Activated CD4-positive, alpha-beta T cell treated with anti-CD3 and anti-CD28 coated beads, Interleukin-2, amount 10 ng/mL, durations not matched to agents 24 days and 14 days (primary cell): ENCODE data around the gene ZNF684. TPM values are rescaled to one million over a fixed set of nuclear protein-coding genes. Genes with fewer than 3 reads are reported as not detected.
"Not testable (repeated sequence)": the region's sequence is repeated elsewhere in the genome, so short reads cannot be mapped to it uniquely, and the experiment has no call there.

ENCODE experiments used
- DNase-seq: peaks from one replicate; pipeline ENCODE4 v3.0.0; 2022
- H3K27ac Mint-ChIP-seq: one replicate; pipeline ENCODE4 v1.8.0; 2022; ENCODE audit warnings: mild to moderate bottlenecking, mixed read lengths
- H3K27me3 Mint-ChIP-seq: one replicate; pipeline ENCODE4 v1.8.0; 2022; ENCODE audit warnings: mixed read lengths
- H3K36me3 Mint-ChIP-seq: one replicate; pipeline ENCODE4 v1.8.0; 2022; ENCODE audit warnings: low read depth, mild to moderate bottlenecking, mixed read lengths
- H3K4me1 Mint-ChIP-seq: one replicate; pipeline ENCODE4 v1.8.0; 2021; ENCODE audit warnings: mixed read lengths
- H3K4me3 Mint-ChIP-seq: one replicate; pipeline ENCODE4 v1.8.0; 2022; ENCODE audit warnings: mild to moderate bottlenecking, moderate library complexity, mixed read lengths
- H3K9me3 Mint-ChIP-seq: one replicate; pipeline ENCODE4 v1.8.0; 2021; ENCODE audit warnings: mixed read lengths
- intact Hi-C: fragments of 100-400 bp; cut with micrococcal nuclease; formaldehyde crosslinking; loops from one replicate; pipeline ENCODE4 v1.15.1; 2023
- total RNA-seq: library from RNA; stranded (reverse); gene quantifications from 2 replicates; pipeline ENCODE4 v1.2.3, GENCODE V29; 2022

ZNF684 gene
- total RNA-seq, 1 donor from 2014 or later = 4.9 TPM

DNA sequence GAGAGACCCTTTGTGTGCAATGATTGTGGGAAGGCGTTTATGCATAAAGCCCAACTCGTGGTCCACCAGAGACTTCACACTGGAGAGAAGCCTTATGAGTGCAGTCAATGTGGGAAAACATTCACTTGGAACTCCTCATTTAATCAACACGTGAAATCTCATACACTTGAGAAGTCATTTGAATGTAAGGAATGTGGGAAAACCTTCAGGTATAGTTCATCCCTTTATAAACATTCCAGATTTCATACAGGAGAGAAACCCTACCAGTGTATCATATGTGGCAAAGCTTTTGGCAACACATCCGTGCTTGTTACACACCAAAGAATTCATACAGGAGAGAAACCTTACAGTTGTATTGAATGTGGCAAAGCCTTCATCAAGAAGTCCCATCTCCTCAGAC, 15.5 kb downstream of the ZNF684 start:
- Mint-ChIP-seq H3K36me3 (peaks cover 55% of the 10 kb centered on the region), H3K27ac (no peak overlapping the region), H3K4me1 (no peaks in the 10 kb centered on the region), H3K4me3 (no peak overlapping the region), H3K9me3 (peaks cover 27% of the 10 kb centered on the region), H3K27me3 (no peaks in the 10 kb centered on the region)
- DNase-seq = no peak
- intact Hi-C loops = no loop called here

DNA sequence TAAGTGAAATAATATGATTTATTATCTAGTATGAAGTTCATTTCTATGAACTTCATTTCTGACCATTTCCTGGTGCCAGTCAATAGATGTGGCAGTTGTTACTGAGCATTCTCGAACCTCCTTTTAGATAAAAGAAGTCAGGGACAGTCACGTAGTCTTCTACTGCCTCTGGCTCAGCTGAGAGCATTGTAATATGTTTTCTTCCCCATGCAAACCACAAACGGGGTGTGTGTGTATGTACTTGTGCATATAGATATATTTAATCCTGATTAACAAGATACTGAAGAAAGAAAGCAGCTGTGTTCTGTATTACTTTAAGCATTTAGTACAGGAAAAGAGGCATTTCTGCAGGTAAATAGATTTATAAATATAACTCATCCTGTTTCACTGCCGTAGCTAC, 21.6 kb downstream of the ZNF684 start:
- no peak overlapping the region for H3K4me3 Mint-ChIP-seq
- no peaks in the 10 kb centered on the region for H3K27me3 Mint-ChIP-seq
- H3K9me3 Mint-ChIP-seq = peaks cover 3% of the 10 kb centered on the region
- intact Hi-C loops = no loop called here
- peaks cover 5% of the 10 kb centered on the region for H3K36me3 Mint-ChIP-seq
- H3K27ac Mint-ChIP-seq = no peak overlapping the region
- H3K4me1 Mint-ChIP-seq = no peaks in the 10 kb centered on the region
- no peak for DNase-seq

DNA sequence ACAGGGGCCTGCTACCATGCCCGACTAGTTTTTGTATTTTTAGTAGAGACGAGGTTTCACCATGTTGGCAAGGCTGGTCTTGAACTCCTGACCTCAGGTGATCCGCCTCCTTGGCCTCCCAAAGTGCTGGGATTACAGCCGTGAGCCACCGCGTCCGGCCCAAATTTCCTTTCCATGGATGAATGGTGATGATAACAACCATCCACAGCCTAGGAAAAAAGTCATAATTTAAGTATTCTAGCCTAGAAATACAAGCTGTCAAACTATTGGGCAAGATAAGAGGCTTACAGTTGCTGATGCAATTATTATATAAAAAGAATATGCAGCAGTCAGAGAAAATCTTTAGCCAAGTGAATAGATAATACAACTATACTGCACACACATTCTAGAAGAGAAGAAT, 23.4 kb downstream of the ZNF684 start:
- H3K4me3 Mint-ChIP-seq, DNase-seq, H3K36me3 Mint-ChIP-seq, H3K9me3 Mint-ChIP-seq, intact Hi-C loops, H3K4me1 Mint-ChIP-seq, H3K27me3 Mint-ChIP-seq, H3K27ac Mint-ChIP-seq: not testable (repeated sequence)

DNA sequence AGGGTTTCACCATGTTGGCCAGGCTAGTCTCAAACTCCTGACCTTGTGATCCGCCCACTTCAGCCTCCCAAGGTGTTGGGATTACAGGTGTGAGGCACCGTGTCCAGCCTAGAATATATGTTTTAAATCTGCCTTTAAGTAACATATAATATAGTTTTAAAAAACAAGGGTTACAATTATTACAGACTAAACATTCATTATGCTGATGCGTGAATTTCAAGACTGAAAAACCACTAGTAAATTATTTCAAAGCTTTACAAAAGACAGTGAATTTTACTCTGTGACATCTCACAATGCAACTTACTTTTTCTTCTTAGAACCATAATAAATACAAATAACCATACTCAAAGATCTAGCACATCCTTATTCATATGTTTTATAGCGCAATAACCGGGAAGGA, 24.7 kb downstream of the ZNF684 start:
- Mint-ChIP-seq H3K9me3 (no peaks in the 10 kb centered on the region), H3K4me3 (no peak overlapping the region)

DNA sequence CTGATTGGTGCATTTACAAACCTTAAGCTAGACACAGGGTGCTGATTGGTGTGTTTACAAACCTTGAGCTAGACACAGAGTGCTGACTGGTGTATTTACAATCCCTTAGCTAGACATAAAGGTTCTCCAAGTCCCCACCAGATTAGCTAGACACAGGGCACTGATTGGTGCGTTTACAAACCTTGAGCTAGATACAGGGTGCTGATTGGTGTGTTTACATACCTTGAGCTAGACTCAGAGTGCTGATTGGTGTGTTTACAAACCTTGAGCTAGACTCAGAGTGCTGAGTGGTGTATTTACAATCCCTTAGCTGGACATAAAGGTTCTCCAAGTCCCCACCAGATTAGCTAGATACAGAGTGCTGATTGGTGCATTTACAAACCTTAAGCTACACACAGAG, 26.8 kb downstream of the ZNF684 start:
- H3K4me3 Mint-ChIP-seq, H3K27me3 Mint-ChIP-seq, H3K4me1 Mint-ChIP-seq, H3K27ac Mint-ChIP-seq, H3K36me3 Mint-ChIP-seq, DNase-seq, intact Hi-C loops, H3K9me3 Mint-ChIP-seq: not testable (repeated sequence)

More for the DNA sequence above, 24.7 kb downstream of the ZNF684 start:
- Mint-ChIP-seq H3K36me3 (no peaks in the 10 kb centered on the region), H3K27me3 (no peaks in the 10 kb centered on the region), H3K4me1 (no peaks in the 10 kb centered on the region), H3K27ac (no peak overlapping the region)
- no peak for DNase-seq
- intact Hi-C loops = no loop called here

DNA sequence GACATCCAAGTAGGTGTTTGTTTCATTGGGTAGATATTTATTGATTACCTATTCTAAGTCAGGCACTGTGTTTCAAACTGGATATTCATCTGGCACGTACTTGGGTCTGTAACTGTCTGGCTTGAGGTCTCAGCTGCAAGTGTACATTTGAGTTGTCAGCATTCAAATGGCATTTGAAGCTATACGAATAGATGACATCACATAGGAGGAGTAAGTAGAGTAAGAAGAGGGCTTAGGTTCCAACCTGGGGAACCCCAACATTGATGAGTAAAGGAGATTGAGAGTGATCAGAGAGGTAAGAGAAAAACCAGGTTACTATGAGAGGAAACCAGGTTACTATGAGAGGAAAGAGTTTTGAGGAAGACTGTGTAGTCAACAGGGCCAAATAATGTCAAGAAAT, 30.7 kb downstream of the ZNF684 start:
- no peak overlapping the region for H3K27ac Mint-ChIP-seq
- DNase-seq = no peak

DNA sequence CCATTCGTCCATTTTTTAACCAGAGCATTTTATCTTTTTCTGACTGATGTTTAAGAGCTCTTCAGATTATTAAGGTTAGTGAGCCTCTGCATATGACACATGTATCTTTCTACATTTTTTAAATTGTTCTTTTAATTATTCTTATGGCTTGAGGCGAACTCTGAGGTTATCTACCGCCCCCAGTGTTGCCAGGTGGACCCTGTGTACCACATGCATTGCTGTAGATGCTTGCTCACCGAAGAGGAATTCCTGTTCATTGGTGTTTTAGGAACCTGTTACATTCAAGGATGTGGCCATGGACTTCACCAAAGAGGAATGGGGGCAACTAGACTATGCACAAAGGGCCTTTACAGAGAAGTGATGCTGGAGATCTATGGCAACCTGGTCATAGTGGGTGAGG, 31.8 kb downstream of the ZNF684 start:
- intact Hi-C loops = no loop called here
- H3K36me3 Mint-ChIP-seq = no peaks in the 10 kb centered on the region
- peaks cover 2% of the 10 kb centered on the region for H3K27me3 Mint-ChIP-seq
- H3K9me3 Mint-ChIP-seq = peaks cover 21% of the 10 kb centered on the region
- H3K27ac Mint-ChIP-seq = no peak overlapping the region
- peaks cover 6% of the 10 kb centered on the region for H3K4me1 Mint-ChIP-seq
- no peak for DNase-seq
- H3K4me3 Mint-ChIP-seq = no peak overlapping the region

More for the DNA sequence above, 30.7 kb downstream of the ZNF684 start:
- no peaks in the 10 kb centered on the region for H3K27me3 Mint-ChIP-seq
- intact Hi-C loops = no loop called here
- peaks cover 21% of the 10 kb centered on the region for H3K9me3 Mint-ChIP-seq
- no peak overlapping the region for H3K4me3 Mint-ChIP-seq
- H3K36me3 Mint-ChIP-seq = no peaks in the 10 kb centered on the region
- H3K4me1 Mint-ChIP-seq = peaks cover 6% of the 10 kb centered on the region

GRCh38 chr1:40564506-40564905, 33.1 kb downstream of the ZNF684 start:
- H3K27ac Mint-ChIP-seq = no peak overlapping the region
- peaks cover 6% of the 10 kb centered on the region for H3K4me1 Mint-ChIP-seq
- intact Hi-C loops = no loop called here
- no peak for DNase-seq
- peaks cover 2% of the 10 kb centered on the region for H3K27me3 Mint-ChIP-seq
- H3K4me3 Mint-ChIP-seq = no peak overlapping the region
- peaks cover 21% of the 10 kb centered on the region for H3K9me3 Mint-ChIP-seq
- no peaks in the 10 kb centered on the region for H3K36me3 Mint-ChIP-seq

DNA sequence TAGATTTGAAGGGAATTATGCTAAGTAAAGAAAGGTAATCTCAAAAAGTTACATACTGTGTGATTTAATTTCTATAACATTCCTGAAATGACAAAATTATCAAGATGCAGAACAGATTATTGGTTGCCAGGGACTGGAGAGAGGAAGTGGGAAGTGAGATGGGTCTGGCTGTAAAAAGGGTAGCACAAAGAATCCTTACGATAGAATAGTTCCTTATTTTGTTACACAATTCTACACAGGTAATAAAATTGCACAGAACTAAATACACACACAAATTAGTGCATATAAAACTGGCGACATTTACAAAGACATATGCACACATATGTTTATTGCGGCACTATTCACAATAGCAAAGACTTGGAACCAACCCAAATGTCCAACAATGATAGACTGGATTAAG, 33.5 kb downstream of the ZNF684 start:
- no peak for DNase-seq
- H3K4me1 Mint-ChIP-seq = peaks cover 6% of the 10 kb centered on the region
- no peak overlapping the region for H3K27ac Mint-ChIP-seq
- intact Hi-C loops = no loop called here
- peaks cover 2% of the 10 kb centered on the region for H3K27me3 Mint-ChIP-seq
- no peaks in the 10 kb centered on the region for H3K36me3 Mint-ChIP-seq
- peaks cover 21% of the 10 kb centered on the region for H3K9me3 Mint-ChIP-seq
- H3K4me3 Mint-ChIP-seq = no peak overlapping the region

DNA sequence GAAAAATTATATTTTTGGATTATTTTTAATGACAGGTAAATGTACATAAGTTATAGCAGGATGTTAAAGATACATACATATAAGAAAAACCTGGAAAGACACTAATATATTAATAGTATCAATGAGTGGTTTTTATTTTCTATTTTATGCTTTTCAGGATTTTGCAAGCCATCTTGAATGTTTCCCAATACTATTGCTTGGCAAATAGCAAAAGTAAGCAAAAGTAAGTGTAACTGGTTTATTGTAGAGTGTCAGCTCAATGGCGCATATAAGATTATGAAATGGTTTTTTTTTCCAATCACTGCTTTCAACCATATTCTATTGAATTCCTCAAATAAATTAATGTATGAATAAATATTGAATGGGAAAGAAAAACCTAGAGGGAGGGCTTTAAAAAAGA, 36.4 kb downstream of the ZNF684 start:
- intact Hi-C loops = no loop called here
- no peak overlapping the region for H3K4me3 Mint-ChIP-seq
- peaks cover 2% of the 10 kb centered on the region for H3K27me3 Mint-ChIP-seq
- peaks cover 13% of the 10 kb centered on the region for H3K9me3 Mint-ChIP-seq
- no peaks in the 10 kb centered on the region for H3K36me3 Mint-ChIP-seq
- peaks cover 4% of the 10 kb centered on the region for H3K4me1 Mint-ChIP-seq
- no peak overlapping the region for H3K27ac Mint-ChIP-seq
- DNase-seq = no peak

DNA sequence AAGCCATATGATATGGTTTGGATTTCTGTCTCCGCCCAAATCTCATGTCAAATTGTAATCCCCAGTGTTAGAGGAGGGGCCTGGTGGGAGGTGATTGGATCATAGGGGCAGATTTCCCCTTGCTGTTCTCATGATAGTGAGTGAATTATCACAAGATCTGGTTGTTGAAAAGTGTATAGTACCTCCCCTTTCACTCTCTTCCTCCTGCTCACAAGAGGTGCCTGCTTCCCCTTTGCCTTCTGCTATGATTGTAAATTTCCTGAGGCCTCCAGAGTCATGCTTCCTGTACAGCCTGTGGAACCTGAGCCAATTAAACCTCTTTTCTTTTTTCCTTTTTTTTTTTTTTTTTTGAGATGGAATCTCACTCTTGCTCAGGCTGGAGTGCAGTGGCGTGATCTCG, 43.4 kb downstream of the ZNF684 start:
- H3K4me1 Mint-ChIP-seq, H3K4me3 Mint-ChIP-seq, DNase-seq, intact Hi-C loops, H3K9me3 Mint-ChIP-seq, H3K27ac Mint-ChIP-seq, H3K36me3 Mint-ChIP-seq: not testable (repeated sequence)
- peaks cover 10% of the 10 kb centered on the region for H3K27me3 Mint-ChIP-seq

DNA sequence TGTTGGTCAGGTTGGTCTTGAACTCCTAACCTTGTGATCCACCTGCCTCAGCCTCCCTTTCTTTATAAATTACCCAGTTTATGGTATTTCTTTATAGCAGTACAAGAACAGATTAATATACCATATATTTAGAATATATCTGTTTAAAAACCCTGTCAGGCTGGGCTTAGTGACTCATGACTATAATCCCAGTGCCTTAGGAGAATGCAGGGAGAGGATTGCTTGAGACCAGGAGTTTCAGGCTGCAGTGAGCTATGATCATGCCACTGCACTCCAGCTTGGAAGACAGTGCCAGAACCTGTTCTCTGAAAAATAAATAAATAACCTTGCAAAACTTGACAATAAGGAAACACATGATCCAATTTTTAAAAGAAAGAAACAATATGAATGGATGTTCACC, 43.9 kb downstream of the ZNF684 start:
- DNase-seq = no peak
- intact Hi-C loops = no loop called here
- Mint-ChIP-seq H3K36me3 (no peaks in the 10 kb centered on the region), H3K9me3 (peaks cover 7% of the 10 kb centered on the region), H3K4me1 (no peaks in the 10 kb centered on the region), H3K27ac (no peak overlapping the region), H3K27me3 (peaks cover 13% of the 10 kb centered on the region), H3K4me3 (no peak overlapping the region)

DNA sequence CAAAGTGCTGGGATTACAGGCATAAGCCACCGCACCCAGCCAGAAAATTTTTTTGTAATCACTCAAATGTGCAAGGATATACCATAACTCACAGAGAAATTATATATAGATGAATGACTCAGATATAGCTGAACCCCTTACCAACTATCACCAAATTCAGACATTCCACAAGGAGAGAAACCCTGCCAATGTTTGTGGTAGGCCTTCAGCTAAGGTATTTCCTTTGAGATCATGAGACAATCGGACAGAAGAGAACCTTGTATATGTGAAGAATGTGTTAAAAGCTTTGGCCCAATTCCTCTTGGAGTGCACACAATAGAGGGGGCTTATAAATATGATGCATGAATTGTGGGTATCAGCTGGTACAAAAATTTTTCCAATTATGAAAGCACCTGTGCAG, 50.7 kb downstream of the ZNF684 start:
- Mint-ChIP-seq H3K36me3 (no peaks in the 10 kb centered on the region), H3K4me1 (peaks cover 4% of the 10 kb centered on the region), H3K4me3 (no peak overlapping the region), H3K27ac (no peak overlapping the region), H3K27me3 (peaks cover 18% of the 10 kb centered on the region), H3K9me3 (peaks cover 4% of the 10 kb centered on the region)
- intact Hi-C loops = no loop called here
- DNase-seq = no peak

DNA sequence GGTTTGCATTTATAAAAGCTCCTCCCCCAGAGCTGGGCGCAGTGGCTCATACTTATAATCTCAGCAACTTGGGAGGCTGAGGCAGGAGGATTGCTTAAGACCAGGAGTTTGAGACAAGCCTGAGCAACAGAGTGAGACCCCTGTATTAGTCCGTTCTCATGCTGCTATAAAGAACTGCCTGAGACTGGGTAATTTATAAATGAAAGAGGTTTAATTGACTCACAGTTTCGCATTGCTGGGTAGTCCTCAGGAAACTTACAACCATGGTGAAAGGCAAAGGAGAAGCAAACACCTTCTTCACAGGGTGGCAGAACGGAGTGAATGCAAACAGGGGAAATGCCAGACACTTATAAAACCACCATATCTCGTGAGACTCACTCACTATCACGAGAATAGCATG, 52.5 kb downstream of the ZNF684 start:
- Mint-ChIP-seq H3K36me3 (no peaks in the 10 kb centered on the region), H3K9me3 (no peaks in the 10 kb centered on the region), H3K4me1 (peaks cover 4% of the 10 kb centered on the region), H3K27me3 (peaks cover 18% of the 10 kb centered on the region), H3K4me3 (no peak overlapping the region), H3K27ac (no peak overlapping the region)
- intact Hi-C loops = no loop called here
- DNase-seq = no peak

- DNase-seq = no peak
- intact Hi-C loops = no loop called here
- Mint-ChIP-seq H3K9me3 (no peaks in the 10 kb centered on the region), H3K36me3 (no peaks in the 10 kb centered on the region), H3K27ac (no peak overlapping the region), H3K4me3 (no peak overlapping the region), H3K27me3 (peaks cover 7% of the 10 kb centered on the region), H3K4me1 (peaks cover 8% of the 10 kb centered on the region)
Measured at GRCh38 chr1:40588586-40588985, 57.1 kb downstream of the ZNF684 start.
